ENCODE measurements around the gene CMIP. TPM values are rescaled to one million over a fixed set of nuclear protein-coding genes. Genes with fewer than 3 reads are reported as not detected.

The CMIP gene
- total RNA-seq, 1 experiment from 2014 or later, result 63.7 TPM

GRCh38 chr16:81716478-81717225 lies 272.0 kb downstream of the CMIP start:
- DNase-seq (ENCODE audit: low spot score) (no peak), ATAC-seq (no peak)
- ChIA-PET CTCF (interaction anchor here (0.7 to 1.2 kb wide), 3 partner anchors 21 to 312 kb away, joined by 3 to 6 read pairs (median 3); no protein-coding TSS in a partner anchor), POLR2A (interaction anchor here (1.0 kb wide), 1 partner anchor 316 kb away, joined by 5 read pairs; no protein-coding TSS in a partner anchor)
- Mint-ChIP-seq H3K36me3 (peaks cover 2% of the 10 kb centered on the region; the same call in 1 of the 2 replicates), H3K4me3 (no peak overlapping the region), H3K27me3 (ENCODE audit: low read depth) (no peaks in the 10 kb centered on the region), H3K4me1 (peaks cover 55% of the 10 kb centered on the region), H3K27ac (peak overlapping the region; percentile 29; the same call in 1 of the 2 replicates), H3K9me3 (peaks cover 9% of the 10 kb centered on the region)
- TF ChIP-seq TP53 (CRISPR knock-in tag; IDR thresholded peaks at IDR 0.05) (no peak), ZNF138 (CRISPR knock-in tag; conservative IDR thresholded peaks at IDR 0.05) (no peak), NR2C2 (CRISPR knock-in tag; IDR thresholded peaks at IDR 0.05) (no peak), JUN (CRISPR knock-in tag; IDR thresholded peaks at IDR 0.05) (no peak), CREB1 (CRISPR knock-in tag; IDR thresholded peaks at IDR 0.05) (no peak), ZNF317 (CRISPR knock-in tag; IDR thresholded peaks at IDR 0.05; ENCODE audit: borderline replicate concordance, low read depth) (no peak), ZNF263 (CRISPR knock-in tag; IDR thresholded peaks at IDR 0.05; ENCODE audit: low read depth) (no peak), ZNF416 (CRISPR knock-in tag; IDR thresholded peaks at IDR 0.05) (no peak), FOXP1 (CRISPR knock-in tag; IDR thresholded peaks at IDR 0.05; ENCODE audit: borderline replicate concordance) (no peak), ZMAT4 (CRISPR knock-in tag; IDR thresholded peaks at IDR 0.05) (no peak), TEAD4 (CRISPR knock-in tag; IDR thresholded peaks at IDR 0.05) (no peak), ATF2 (CRISPR knock-in tag; IDR thresholded peaks at IDR 0.05; ENCODE audit: borderline replicate concordance, low read depth) (no peak), MXD4 (CRISPR knock-in tag; IDR thresholded peaks at IDR 0.05; ENCODE audit: borderline replicate concordance) (no peak), FOXK1 (CRISPR knock-in tag; IDR thresholded peaks at IDR 0.05) (no peak), ZNF219 (CRISPR knock-in tag; IDR thresholded peaks at IDR 0.05; ENCODE audit: borderline replicate concordance) (no peak), ZNF532 (CRISPR knock-in tag; IDR thresholded peaks at IDR 0.05; ENCODE audit: borderline replicate concordance) (no peak), ZNF121 (CRISPR knock-in tag; IDR thresholded peaks at IDR 0.05) (no peak), IRF2 (CRISPR knock-in tag; IDR thresholded peaks at IDR 0.05; ENCODE audit: borderline replicate concordance, low read depth) (no peak)
- TF ChIP-seq, protein P1, sequence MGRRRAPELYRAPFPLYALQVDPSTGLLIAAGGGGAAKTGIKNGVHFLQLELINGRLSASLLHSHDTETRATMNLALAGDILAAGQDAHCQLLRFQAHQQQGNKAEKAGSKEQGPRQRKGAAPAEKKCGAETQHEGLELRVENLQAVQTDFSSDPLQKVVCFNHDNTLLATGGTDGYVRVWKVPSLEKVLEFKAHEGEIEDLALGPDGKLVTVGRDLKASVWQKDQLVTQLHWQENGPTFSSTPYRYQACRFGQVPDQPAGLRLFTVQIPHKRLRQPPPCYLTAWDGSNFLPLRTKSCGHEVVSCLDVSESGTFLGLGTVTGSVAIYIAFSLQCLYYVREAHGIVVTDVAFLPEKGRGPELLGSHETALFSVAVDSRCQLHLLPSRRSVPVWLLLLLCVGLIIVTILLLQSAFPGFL (CRISPR knock-in tag; IDR thresholded peaks at IDR 0.05; ENCODE audit: borderline replicate concordance), result no peak
- TF ChIP-seq, protein P2, sequence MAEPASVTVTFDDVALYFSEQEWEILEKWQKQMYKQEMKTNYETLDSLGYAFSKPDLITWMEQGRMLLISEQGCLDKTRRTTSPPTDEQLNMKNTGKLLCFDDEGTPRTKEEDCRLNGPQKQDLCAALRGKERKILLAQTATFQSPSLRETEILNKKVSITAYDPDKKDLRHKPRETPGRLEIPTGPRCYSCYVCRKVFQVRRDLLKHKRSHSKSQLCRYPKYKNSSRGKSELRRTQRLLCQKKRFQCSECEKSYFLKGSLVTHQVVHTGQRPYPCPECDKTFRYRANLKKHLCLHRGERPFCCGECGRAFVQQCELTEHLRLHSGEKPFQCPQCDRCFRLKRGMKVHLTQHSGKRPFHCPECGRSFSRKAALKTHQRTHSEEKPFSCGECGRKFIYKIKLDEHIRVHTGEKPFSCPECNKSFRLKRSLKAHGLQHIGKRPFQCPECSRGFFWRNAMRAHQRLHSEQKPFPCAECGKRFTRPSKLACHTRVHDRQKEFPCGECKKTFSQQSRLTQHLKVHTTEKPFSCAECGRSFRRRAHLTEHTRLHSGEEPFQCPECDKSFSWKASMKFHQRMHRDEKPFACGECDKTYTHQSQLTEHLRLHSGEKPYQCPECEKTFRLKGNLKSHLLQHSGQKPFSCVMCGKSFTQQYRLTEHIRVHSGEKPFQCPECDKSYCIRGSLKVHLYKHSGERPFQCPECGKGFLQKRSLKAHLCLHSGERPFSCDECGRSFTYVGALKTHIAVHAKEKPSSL (CRISPR knock-in tag; conservative IDR thresholded peaks at IDR 0.05), result no peak

Measured in WTC11 (cell line).